ENCODE data around the gene THRB. TPM values are rescaled to one million over a fixed set of nuclear protein-coding genes. Genes with fewer than 3 reads are reported as not detected.

THRB gene
- total and polyA plus RNA-seq, 2 donors (not counting 3 experiments of a cell fraction or from before 2014, with no cell fraction given) = 0.06 TPM; not detected in 1

DNA sequence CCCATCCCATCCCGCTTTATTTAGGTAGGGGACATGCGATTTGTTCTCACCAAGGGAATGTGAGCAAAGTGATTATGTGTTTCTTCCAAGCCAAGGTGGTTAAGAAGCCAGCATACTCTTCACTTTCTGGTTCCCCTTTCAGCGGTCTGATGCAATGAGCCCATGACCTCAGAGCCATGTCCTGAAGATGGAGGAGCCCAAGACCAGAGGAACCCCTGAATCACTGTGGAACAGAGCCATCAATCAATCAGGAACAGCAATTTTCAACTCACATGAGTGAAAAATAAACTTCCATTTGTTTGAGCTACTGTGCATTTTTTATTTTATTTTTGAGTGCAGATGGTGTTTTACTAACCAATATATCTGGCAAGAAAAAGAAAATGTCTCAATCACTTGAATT lies 10.8 kb downstream of the THRB start:
- no TSS peak for BruUV-seq (replicated peaks)
- ChIA-PET POLR2A (no interaction called here), CTCF (interaction anchor here (0.7 to 2.7 kb wide), 5 partner anchors 9 to 298 kb away, joined by 3 to 25 read pairs (median 3); partner anchors contain the start of gene THRB)
- dilution Hi-C loops (cut with MboI; ENCODE audit: extremely low pct_ligation_motif_present, low sequenced_read_pairs) = no loop called here
- FAIRE-seq (no peak), DNase-seq (ENCODE audit: low read depth, low spot score) (no peak)
- no peaks in the 10 kb centered on the region for H4K20me1 ChIP-seq (replicated peaks; ENCODE audit: control insufficient read depth, extremely low read depth, insufficient read depth, low read length)
- H3K9me3 ChIP-seq (replicated peaks; ENCODE audit: control insufficient read depth, insufficient read depth, low read length) = no peaks in the 10 kb centered on the region
- no peaks in the 10 kb centered on the region for H3K4me1 ChIP-seq (ENCODE audit: control insufficient read depth, extremely low read depth, insufficient read depth, low read length)
- intact Hi-C loops (cut with micrococcal nuclease) = no loop called here
- no peak overlapping the region for H2AFZ ChIP-seq (ENCODE audit: low read depth, low read length)
- H3K79me2 ChIP-seq (ENCODE audit: control insufficient read depth, insufficient read depth, low read length) = no peaks in the 10 kb centered on the region
- peaks cover 10 to 16% of the 10 kb centered on the region in 2 experiments for H3K27me3 ChIP-seq (ENCODE audit: control insufficient read depth in 2 of 2, insufficient read depth in 2 of 2, low read length in 2 of 2)
- no peak overlapping the region for H3K27ac ChIP-seq (ENCODE audit: insufficient read depth, low read depth, low read length)
- TF ChIP-seq POLR2A (IDR thresholded peaks at IDR 0.05; ENCODE audit: low read depth, low read length) (no peak), GATA2 (IDR thresholded peaks at IDR 0.05; ENCODE audit: insufficient read depth, insufficient read length, low read depth, low read length) (no peak), MYC (IDR thresholded peaks at IDR 0.05; ENCODE audit: low read depth, low read length) (no peak), POLR2AphosphoS5 (IDR thresholded peaks at IDR 0.05; ENCODE audit: insufficient read depth, low read depth, low read length) (no peak), JUN (IDR thresholded peaks at IDR 0.05; ENCODE audit: borderline replicate concordance, insufficient read depth, insufficient read length, low read depth) (no peak), FOS (IDR thresholded peaks at IDR 0.05; ENCODE audit: borderline replicate concordance, insufficient read depth, low read length) (no peak), EZH2 (IDR thresholded peaks at IDR 0.05; ENCODE audit: borderline replicate concordance, low read depth, low read length, severe bottlenecking) (no peak)
- TF ChIP-seq, protein P1, sequence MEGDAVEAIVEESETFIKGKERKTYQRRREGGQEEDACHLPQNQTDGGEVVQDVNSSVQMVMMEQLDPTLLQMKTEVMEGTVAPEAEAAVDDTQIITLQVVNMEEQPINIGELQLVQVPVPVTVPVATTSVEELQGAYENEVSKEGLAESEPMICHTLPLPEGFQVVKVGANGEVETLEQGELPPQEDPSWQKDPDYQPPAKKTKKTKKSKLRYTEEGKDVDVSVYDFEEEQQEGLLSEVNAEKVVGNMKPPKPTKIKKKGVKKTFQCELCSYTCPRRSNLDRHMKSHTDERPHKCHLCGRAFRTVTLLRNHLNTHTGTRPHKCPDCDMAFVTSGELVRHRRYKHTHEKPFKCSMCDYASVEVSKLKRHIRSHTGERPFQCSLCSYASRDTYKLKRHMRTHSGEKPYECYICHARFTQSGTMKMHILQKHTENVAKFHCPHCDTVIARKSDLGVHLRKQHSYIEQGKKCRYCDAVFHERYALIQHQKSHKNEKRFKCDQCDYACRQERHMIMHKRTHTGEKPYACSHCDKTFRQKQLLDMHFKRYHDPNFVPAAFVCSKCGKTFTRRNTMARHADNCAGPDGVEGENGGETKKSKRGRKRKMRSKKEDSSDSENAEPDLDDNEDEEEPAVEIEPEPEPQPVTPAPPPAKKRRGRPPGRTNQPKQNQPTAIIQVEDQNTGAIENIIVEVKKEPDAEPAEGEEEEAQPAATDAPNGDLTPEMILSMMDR (IDR thresholded peaks at IDR 0.05; ENCODE audit: extremely low read depth in 1 of 2, insufficient read depth in 1 of 2, low read depth in 1 of 2, low read length in 2 of 2) = no peak
- TF ChIP-seq, protein P2, sequence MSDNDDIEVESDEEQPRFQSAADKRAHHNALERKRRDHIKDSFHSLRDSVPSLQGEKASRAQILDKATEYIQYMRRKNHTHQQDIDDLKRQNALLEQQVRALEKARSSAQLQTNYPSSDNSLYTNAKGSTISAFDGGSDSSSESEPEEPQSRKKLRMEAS (IDR thresholded peaks at IDR 0.05; ENCODE audit: insufficient read depth, insufficient read length) = no peak
- no peaks in the 10 kb centered on the region for H3K36me3 ChIP-seq (ENCODE audit: control insufficient read depth in 2 of 2, extremely low read depth in 1 of 2, insufficient read depth in 2 of 2, low read length in 2 of 2)
- no peaks in the 10 kb centered on the region for H3K9me1 ChIP-seq (replicated peaks; ENCODE audit: control insufficient read depth, extremely low read depth, insufficient read depth, low read length)
- no peak overlapping the region for H3K9ac ChIP-seq (replicated peaks; ENCODE audit: extremely low read depth, insufficient read depth, low read length)
- no peak overlapping the region for H3K4me3 ChIP-seq (replicated peaks in 1 of 3; ENCODE audit: insufficient read depth in 1 of 3, low read depth in 1 of 3, low read length in 3 of 3)
- H3K4me2 ChIP-seq (ENCODE audit: insufficient read depth, low read length) = no peak overlapping the region

Data from endothelial cell of umbilical vein (primary cell).